B cell (primary cell): ENCODE results near the gene EGF.

ENCODE experiments used
- EZH2 ChIP-seq: IDR thresholded peaks from 2 replicates; pipeline ENCODE4 v1.6.1; 2012; ENCODE audit warnings: borderline replicate concordance, low read depth, mild to moderate bottlenecking, moderate library complexity, low read length; ENCODE audit not compliant: insufficient read depth, poor library complexity, severe bottlenecking
- TF ChIP-seq, protein P1 (sequence below): fragments of 200-600 bp; IDR thresholded peaks from one replicate; pipeline ENCODE4 v1.8.0; 2022; ENCODE audit warnings: antibody characterized with exemption, mild to moderate bottlenecking

DNA sequence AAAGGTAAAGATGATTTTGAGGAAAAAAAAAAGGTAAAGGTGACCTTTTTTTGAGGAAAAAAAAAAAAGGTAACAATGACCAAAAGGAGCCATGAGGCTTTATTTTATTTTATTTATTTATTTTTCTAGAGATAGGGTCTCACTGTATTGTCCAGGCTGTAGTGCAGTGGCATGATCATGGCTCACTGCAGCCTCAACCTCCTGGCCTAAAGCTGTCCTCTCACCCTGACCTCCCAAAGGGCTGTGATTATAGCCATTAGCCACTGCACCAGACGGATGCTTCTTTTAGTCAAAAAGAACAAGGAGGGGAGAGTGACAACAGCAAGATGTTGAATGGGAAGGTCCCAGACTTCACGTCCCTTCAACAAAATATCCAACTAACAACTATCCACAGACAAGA lies 34.3 kb upstream of the EGF start:
- TF ChIP-seq, protein P1, sequence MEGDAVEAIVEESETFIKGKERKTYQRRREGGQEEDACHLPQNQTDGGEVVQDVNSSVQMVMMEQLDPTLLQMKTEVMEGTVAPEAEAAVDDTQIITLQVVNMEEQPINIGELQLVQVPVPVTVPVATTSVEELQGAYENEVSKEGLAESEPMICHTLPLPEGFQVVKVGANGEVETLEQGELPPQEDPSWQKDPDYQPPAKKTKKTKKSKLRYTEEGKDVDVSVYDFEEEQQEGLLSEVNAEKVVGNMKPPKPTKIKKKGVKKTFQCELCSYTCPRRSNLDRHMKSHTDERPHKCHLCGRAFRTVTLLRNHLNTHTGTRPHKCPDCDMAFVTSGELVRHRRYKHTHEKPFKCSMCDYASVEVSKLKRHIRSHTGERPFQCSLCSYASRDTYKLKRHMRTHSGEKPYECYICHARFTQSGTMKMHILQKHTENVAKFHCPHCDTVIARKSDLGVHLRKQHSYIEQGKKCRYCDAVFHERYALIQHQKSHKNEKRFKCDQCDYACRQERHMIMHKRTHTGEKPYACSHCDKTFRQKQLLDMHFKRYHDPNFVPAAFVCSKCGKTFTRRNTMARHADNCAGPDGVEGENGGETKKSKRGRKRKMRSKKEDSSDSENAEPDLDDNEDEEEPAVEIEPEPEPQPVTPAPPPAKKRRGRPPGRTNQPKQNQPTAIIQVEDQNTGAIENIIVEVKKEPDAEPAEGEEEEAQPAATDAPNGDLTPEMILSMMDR, result no peak
- TF ChIP-seq EZH2, result no peak
